ENCODE measurements around the gene C1orf210. TPM values are rescaled to one million over a fixed set of nuclear protein-coding genes. Genes with fewer than 3 reads are reported as not detected.

Gene C1orf210
- polyA plus RNA-seq, 1 donor (not counting 4 experiments of a cell fraction or from before 2014, with no cell fraction given): 5.6 TPM

GRCh38 chr1:43319288-43319687, 33.9 kb upstream of the C1orf210 start:
- no peak for FAIRE-seq
- no peak for TF ChIP-seq EZH2 (IDR thresholded peaks at IDR 0.05; ENCODE audit: low read length)

GRCh38 chr1:43318831-43319230, 33.5 kb upstream of the C1orf210 start:
- no peak for DNase-seq (ENCODE audit: low read depth, low spot score)
- TF ChIP-seq, protein P1, sequence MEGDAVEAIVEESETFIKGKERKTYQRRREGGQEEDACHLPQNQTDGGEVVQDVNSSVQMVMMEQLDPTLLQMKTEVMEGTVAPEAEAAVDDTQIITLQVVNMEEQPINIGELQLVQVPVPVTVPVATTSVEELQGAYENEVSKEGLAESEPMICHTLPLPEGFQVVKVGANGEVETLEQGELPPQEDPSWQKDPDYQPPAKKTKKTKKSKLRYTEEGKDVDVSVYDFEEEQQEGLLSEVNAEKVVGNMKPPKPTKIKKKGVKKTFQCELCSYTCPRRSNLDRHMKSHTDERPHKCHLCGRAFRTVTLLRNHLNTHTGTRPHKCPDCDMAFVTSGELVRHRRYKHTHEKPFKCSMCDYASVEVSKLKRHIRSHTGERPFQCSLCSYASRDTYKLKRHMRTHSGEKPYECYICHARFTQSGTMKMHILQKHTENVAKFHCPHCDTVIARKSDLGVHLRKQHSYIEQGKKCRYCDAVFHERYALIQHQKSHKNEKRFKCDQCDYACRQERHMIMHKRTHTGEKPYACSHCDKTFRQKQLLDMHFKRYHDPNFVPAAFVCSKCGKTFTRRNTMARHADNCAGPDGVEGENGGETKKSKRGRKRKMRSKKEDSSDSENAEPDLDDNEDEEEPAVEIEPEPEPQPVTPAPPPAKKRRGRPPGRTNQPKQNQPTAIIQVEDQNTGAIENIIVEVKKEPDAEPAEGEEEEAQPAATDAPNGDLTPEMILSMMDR (optimal IDR thresholded peaks at IDR 0.05 in 1 of 3, IDR thresholded peaks at IDR 0.05 in 1 of 3, conservative IDR thresholded peaks at IDR 0.05 in 1 of 3; ENCODE audit: extremely low read depth in 1 of 3, insufficient read depth in 2 of 3, low read length in 3 of 3): no peak
- no peak for TF ChIP-seq EZH2 (IDR thresholded peaks at IDR 0.05; ENCODE audit: low read length)

More at GRCh38 chr1:43319288-43319687, 33.9 kb upstream of the C1orf210 start:
- no peaks in the 10 kb centered on the region for H4K20me1 ChIP-seq (ENCODE audit: control insufficient read depth, extremely low read depth, insufficient read depth, low read length)
- no peaks in the 10 kb centered on the region for H3K4me1 ChIP-seq (ENCODE audit: control insufficient read depth, extremely low read depth, insufficient read depth, low read length)
- no peak overlapping the region for H2AFZ ChIP-seq (ENCODE audit: control insufficient read depth, low read length)
- no peaks in the 10 kb centered on the region for H3K36me3 ChIP-seq (ENCODE audit: control insufficient read depth in 2 of 2, extremely low read depth in 1 of 2, insufficient read depth in 2 of 2, low read length in 2 of 2)
- no peaks in the 10 kb centered on the region for H3K9me1 ChIP-seq (ENCODE audit: control insufficient read depth, extremely low read depth, insufficient read depth, low read length)
- H3K9me3 ChIP-seq (ENCODE audit: control insufficient read depth, low read depth, low read length): no peaks in the 10 kb centered on the region
- H3K79me2 ChIP-seq (ENCODE audit: control insufficient read depth, insufficient read depth, low read length): no peaks in the 10 kb centered on the region
- no peak overlapping the region for H3K4me3 ChIP-seq (ENCODE audit: control insufficient read depth in 2 of 3, extremely low read depth in 1 of 3, insufficient read depth in 2 of 3, low read depth in 1 of 3, low read length in 3 of 3)
- DNase-seq (ENCODE audit: low read depth, low spot score): no peak
- H3K4me2 ChIP-seq (ENCODE audit: control insufficient read depth, extremely low read depth, insufficient read depth, low read depth, low read length): no peak overlapping the region
- H3K27ac ChIP-seq (ENCODE audit: control insufficient read depth, insufficient read depth, low read length): no peak overlapping the region
- no peak overlapping the region for H3K9ac ChIP-seq (ENCODE audit: control insufficient read depth, extremely low read depth, insufficient read depth, low read length)
- H3K27me3 ChIP-seq (ENCODE audit: control insufficient read depth, extremely low read depth, insufficient read depth, low read length): no peaks in the 10 kb centered on the region
- dilution Hi-C loops (cut with MboI; ENCODE audit: extremely low pct_ligation_motif_present, low sequenced_read_pairs): no loop called here

DNA sequence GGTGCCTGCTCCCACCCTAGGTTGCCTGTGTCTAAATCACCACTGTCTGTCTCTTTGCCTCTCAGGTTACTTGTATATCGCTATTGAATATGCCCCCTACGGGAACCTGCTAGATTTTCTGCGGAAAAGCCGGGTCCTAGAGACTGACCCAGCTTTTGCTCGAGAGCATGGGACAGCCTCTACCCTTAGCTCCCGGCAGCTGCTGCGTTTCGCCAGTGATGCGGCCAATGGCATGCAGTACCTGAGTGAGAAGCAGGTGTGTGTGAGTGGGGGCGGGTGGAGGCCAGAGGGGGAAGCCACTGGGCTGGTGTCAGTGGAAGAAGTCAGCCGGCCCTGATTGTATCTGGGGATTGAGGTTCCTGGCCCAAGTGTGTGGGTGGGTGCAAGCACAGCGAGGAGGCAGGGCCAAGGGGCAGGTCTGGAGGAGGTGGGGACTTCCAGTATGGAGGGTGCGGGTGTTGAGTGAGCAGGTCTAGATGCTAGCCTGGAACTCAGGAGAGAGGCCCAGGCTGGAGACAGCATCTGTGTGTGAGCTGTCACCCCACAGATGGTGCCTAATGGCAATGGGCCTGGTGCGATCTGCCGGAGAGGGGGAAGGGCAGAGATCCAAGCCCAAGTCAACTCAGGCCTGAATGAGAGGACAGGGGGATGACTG, 32.6 kb upstream of the C1orf210 start:
- Histone ChIP-seq H3K4me3 (ENCODE audit: control insufficient read depth in 2 of 3, extremely low read depth in 1 of 3, insufficient read depth in 2 of 3, low read depth in 1 of 3, low read length in 3 of 3) (no peak overlapping the region), H3K79me2 (ENCODE audit: control insufficient read depth, insufficient read depth, low read length) (no peaks in the 10 kb centered on the region), H3K36me3 (ENCODE audit: control insufficient read depth in 2 of 2, extremely low read depth in 1 of 2, insufficient read depth in 2 of 2, low read length in 2 of 2) (no peaks in the 10 kb centered on the region), H3K9ac (ENCODE audit: control insufficient read depth, extremely low read depth, insufficient read depth, low read length) (no peak overlapping the region), H2AFZ (ENCODE audit: control insufficient read depth, low read length) (no peak overlapping the region), H3K9me3 (ENCODE audit: control insufficient read depth, low read depth, low read length) (no peaks in the 10 kb centered on the region), H3K4me1 (ENCODE audit: control insufficient read depth, extremely low read depth, insufficient read depth, low read length) (no peaks in the 10 kb centered on the region), H3K4me2 (ENCODE audit: control insufficient read depth, extremely low read depth, insufficient read depth, low read depth, low read length) (no peak overlapping the region), H3K9me1 (ENCODE audit: control insufficient read depth, extremely low read depth, insufficient read depth, low read length) (no peaks in the 10 kb centered on the region), H3K27me3 (ENCODE audit: control insufficient read depth, extremely low read depth, insufficient read depth, low read length) (no peaks in the 10 kb centered on the region), H3K27ac (ENCODE audit: control insufficient read depth, insufficient read depth, low read length) (no peak overlapping the region), H4K20me1 (ENCODE audit: control insufficient read depth, extremely low read depth, insufficient read depth, low read length) (no peaks in the 10 kb centered on the region)
- DNase-seq (ENCODE audit: low read depth, low spot score): no peak
- TF ChIP-seq, protein P1 (optimal IDR thresholded peaks at IDR 0.05 in 1 of 3, IDR thresholded peaks at IDR 0.05 in 1 of 3, conservative IDR thresholded peaks at IDR 0.05 in 1 of 3; ENCODE audit: extremely low read depth in 1 of 3, insufficient read depth in 2 of 3, low read length in 3 of 3): no peak
- no peak for TF ChIP-seq EZH2 (IDR thresholded peaks at IDR 0.05; ENCODE audit: low read length)
- FAIRE-seq: no peak
- dilution Hi-C loops (cut with MboI; ENCODE audit: extremely low pct_ligation_motif_present, low sequenced_read_pairs): no loop called here

More at GRCh38 chr1:43318831-43319230, 33.5 kb upstream of the C1orf210 start:
- Histone ChIP-seq H3K27ac (ENCODE audit: control insufficient read depth, insufficient read depth, low read length) (no peak overlapping the region), H3K9me1 (ENCODE audit: control insufficient read depth, extremely low read depth, insufficient read depth, low read length) (no peaks in the 10 kb centered on the region), H3K79me2 (ENCODE audit: control insufficient read depth, insufficient read depth, low read length) (no peaks in the 10 kb centered on the region), H3K4me3 (ENCODE audit: control insufficient read depth in 2 of 3, extremely low read depth in 1 of 3, insufficient read depth in 2 of 3, low read depth in 1 of 3, low read length in 3 of 3) (no peak overlapping the region), H3K9ac (ENCODE audit: control insufficient read depth, extremely low read depth, insufficient read depth, low read length) (no peak overlapping the region), H3K27me3 (ENCODE audit: control insufficient read depth, extremely low read depth, insufficient read depth, low read length) (no peaks in the 10 kb centered on the region), H3K4me2 (ENCODE audit: control insufficient read depth, extremely low read depth, insufficient read depth, low read depth, low read length) (no peak overlapping the region), H3K9me3 (ENCODE audit: control insufficient read depth, low read depth, low read length) (no peaks in the 10 kb centered on the region), H4K20me1 (ENCODE audit: control insufficient read depth, extremely low read depth, insufficient read depth, low read length) (no peaks in the 10 kb centered on the region), H2AFZ (ENCODE audit: control insufficient read depth, low read length) (no peak overlapping the region), H3K36me3 (ENCODE audit: control insufficient read depth in 2 of 2, extremely low read depth in 1 of 2, insufficient read depth in 2 of 2, low read length in 2 of 2) (no peaks in the 10 kb centered on the region), H3K4me1 (ENCODE audit: control insufficient read depth, extremely low read depth, insufficient read depth, low read length) (no peaks in the 10 kb centered on the region)
- dilution Hi-C loops (cut with MboI; ENCODE audit: extremely low pct_ligation_motif_present, low sequenced_read_pairs): no loop called here
- no peak for FAIRE-seq
